Stimulated activated memory B cell treated with anti-CD40 and anti-IgM and Interleukin-4, amounts not matched to agents 10 μg/mL and 1 μg/mL and 100 μg/mL, for 72 hours (primary cell): ENCODE results near the gene PRSS56.

Experiments used
- ATAC-seq: fragments of 150-1000 bp; cut with Tn5 transposase; 2 replicates; pipeline ENCODE4 v1.10.0; 2021
- H3K27ac Mint-ChIP-seq: one replicate; pipeline ENCODE4 v1.8.0; 2022; ENCODE audit warnings: mild to moderate bottlenecking, mixed read lengths
- H3K27me3 Mint-ChIP-seq: one replicate; pipeline ENCODE4 v1.8.0; 2022; ENCODE audit warnings: mixed read lengths
- H3K36me3 Mint-ChIP-seq: one replicate; pipeline ENCODE4 v1.8.0; 2022; ENCODE audit warnings: mixed read lengths
- H3K4me1 Mint-ChIP-seq: one replicate; pipeline ENCODE4 v1.8.0; 2022; ENCODE audit warnings: mixed read lengths
- H3K4me3 Mint-ChIP-seq: one replicate; pipeline ENCODE4 v1.8.0; 2022; ENCODE audit warnings: mild to moderate bottlenecking, moderate library complexity, mixed read lengths
- H3K9me3 Mint-ChIP-seq: one replicate; pipeline ENCODE4 v1.8.0; 2022; ENCODE audit warnings: mixed read lengths

The PRSS56 gene

DNA sequence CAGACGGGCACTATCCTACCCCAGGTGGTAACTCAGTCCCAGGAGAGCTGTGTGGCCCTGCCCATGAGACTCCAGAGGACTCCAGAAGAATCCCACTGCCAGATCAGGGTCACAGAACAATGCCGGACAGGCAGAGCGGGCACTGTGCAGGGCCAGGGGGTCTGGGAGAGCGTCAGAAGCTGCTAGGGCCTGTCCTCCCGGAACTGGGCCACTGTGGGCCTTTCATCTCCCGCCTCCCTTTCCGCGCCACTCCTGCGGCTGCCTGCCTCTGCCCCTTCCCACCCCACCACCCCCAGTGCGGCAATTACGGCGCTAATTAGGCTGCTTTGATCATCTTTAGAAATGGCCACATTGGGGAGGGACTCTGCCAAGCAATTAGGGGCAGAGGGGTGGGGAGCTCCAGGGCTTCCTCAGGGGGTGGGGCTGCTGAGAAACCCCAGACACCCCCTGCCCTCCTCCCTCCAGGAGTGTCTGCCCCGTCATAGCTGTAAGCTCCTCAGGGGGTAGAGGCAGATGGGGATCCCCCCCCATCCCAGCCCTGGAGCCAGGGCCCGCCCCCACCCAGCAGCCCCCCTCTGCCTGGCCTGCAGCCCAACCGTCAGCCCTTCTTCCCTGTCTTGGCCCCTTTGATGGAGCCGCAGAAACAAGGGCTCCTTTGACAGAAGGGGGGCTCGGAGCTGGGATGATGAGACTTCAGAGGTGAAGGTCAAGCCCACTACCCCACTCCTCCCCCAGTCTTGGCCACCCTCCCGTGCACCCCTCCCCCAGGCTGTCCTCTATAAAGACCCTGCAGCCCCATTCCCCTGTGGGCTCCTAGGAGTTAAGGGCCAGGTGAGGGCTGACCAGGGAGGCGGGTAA lies at the start of gene PRSS56:
PRSS56 (plus strand) TSS at position 808 of the 858 bp plus-strand sequence. CDS start 211 bp downstream, outside the sequence.
- peaks cover 73% of the 10 kb centered on the region for H3K27me3 Mint-ChIP-seq
- H3K4me1 Mint-ChIP-seq = peaks cover 26% of the 10 kb centered on the region
- H3K9me3 Mint-ChIP-seq = no peaks in the 10 kb centered on the region
- ATAC-seq = no peak
- no peak within 1 kb of the TSS for H3K4me3 Mint-ChIP-seq
- no peak within 1 kb of the TSS for H3K27ac Mint-ChIP-seq
- H3K36me3 Mint-ChIP-seq = no peaks in the 10 kb centered on the region

DNA sequence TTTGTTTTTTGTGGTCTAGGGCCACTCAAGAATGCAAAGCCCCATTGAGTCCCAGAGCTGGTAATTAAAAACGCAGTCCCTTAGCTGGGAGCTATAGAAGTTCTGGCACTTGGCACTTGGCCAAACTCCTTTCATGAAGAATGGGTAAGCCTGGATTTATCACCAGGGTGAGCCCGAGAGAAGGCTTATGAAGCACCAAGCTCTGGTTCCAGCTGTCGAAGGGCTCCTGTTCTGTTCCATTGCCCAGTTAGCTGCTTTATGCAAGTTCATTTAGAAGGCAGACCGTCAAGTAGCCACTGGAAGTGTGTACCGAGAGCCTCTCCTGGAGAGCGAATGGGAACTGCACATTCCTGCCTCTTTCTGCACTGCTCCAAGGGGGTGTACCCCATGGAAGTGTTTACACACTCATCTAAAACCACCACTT lies 46.7 kb upstream of the PRSS56 start:
- ATAC-seq = no peak
- peaks cover 16% of the 10 kb centered on the region for H3K9me3 Mint-ChIP-seq
- peaks cover 68% of the 10 kb centered on the region for H3K27me3 Mint-ChIP-seq
- H3K27ac Mint-ChIP-seq = no peak overlapping the region
- peaks cover 8% of the 10 kb centered on the region for H3K36me3 Mint-ChIP-seq
- no peaks in the 10 kb centered on the region for H3K4me1 Mint-ChIP-seq
- H3K4me3 Mint-ChIP-seq = no peak overlapping the region

DNA sequence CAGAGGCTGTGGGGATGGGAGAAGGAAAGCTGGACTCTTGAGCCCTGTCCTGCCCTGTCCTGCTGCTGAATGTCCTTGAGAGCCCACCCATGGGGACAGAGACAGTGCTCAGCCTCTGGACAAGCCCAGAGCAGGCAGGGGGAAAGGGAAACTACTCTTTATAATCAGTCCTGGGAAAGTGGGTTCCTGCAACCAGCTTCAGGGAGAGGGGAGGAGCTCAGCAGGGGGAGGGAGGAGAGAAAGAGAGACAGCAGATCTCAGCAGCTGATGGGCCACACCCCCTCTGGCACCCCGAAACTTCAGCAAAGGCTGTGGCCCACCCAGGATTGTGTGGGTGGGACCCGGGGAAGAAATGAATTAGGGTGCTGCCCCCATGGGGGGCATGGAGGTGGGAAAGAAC lies 44.1 kb upstream of the PRSS56 start:
- H3K36me3 Mint-ChIP-seq = peaks cover 8% of the 10 kb centered on the region
- no peak overlapping the region for H3K27ac Mint-ChIP-seq
- no peaks in the 10 kb centered on the region for H3K4me1 Mint-ChIP-seq
- H3K27me3 Mint-ChIP-seq = peaks cover 84% of the 10 kb centered on the region
- H3K4me3 Mint-ChIP-seq = no peak overlapping the region
- peaks cover 16% of the 10 kb centered on the region for H3K9me3 Mint-ChIP-seq
- no peak for ATAC-seq

DNA sequence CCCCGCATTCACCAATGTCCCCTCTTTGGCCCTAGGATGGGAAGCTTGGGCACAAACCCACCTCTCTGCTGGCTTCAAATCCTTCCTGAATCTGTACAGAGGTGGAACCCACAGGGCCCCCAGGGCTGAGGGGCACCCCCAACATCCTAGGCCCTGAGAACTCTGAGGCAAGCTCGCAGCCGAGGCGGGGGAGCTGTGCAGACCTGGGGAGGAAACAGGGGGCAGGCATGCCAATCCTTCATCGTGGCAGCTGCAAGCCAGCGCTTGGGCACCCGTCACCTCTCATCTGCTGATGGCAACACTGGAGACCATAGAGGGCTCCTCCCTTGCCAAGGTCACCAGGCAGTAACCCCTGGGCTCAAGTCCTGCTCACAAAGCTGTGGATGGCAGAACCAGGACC lies 43.4 kb upstream of the PRSS56 start:
- H3K27me3 Mint-ChIP-seq = peaks cover 84% of the 10 kb centered on the region
- peaks cover 10% of the 10 kb centered on the region for H3K9me3 Mint-ChIP-seq
- ATAC-seq = no peak
- H3K36me3 Mint-ChIP-seq = peaks cover 8% of the 10 kb centered on the region
- no peak overlapping the region for H3K27ac Mint-ChIP-seq
- H3K4me3 Mint-ChIP-seq = no peak overlapping the region
- H3K4me1 Mint-ChIP-seq = no peaks in the 10 kb centered on the region

DNA sequence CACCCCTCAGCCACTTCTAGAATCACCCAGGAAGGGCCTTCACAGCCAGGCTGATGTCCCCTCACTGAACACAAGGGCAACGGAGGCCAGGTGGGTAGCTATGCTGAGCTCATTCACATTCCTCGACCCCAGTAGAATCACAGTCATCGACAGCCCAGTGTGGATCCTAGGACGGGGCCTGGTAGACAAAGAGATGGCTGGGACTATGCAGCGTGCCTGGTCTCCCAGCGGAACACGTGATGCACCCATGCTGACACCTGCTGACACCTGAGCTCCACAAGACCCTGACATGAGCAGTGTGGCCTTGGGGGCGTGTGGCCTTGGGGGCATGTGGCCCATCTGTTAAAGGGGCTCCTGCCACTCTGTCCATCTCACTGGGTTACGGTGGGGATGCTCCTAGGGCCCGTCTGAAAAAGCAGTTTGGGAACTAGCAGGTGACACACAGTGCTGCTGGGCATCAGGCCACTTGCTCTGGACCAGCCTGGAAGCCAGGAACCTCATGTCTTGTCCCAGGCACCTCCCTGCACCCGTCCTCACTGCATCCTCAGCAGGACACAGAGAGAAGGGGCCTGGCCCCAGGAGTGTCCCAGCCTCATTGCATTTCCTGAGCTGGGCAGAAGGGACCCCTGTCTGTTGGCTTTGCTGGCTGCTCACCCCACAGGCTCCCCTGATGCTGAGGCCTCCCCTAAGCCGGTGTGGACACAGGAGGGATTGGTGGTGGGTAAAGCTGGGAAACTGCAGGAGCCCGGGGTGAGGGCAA lies 42.3 kb upstream of the PRSS56 start:
- no peaks in the 10 kb centered on the region for H3K4me1 Mint-ChIP-seq
- no peak for ATAC-seq
- H3K9me3 Mint-ChIP-seq = peaks cover under 1% of the 10 kb centered on the region
- peaks cover 2% of the 10 kb centered on the region for H3K36me3 Mint-ChIP-seq
- no peak overlapping the region for H3K4me3 Mint-ChIP-seq
- no peak overlapping the region for H3K27ac Mint-ChIP-seq
- H3K27me3 Mint-ChIP-seq = peaks cover 83% of the 10 kb centered on the region

DNA sequence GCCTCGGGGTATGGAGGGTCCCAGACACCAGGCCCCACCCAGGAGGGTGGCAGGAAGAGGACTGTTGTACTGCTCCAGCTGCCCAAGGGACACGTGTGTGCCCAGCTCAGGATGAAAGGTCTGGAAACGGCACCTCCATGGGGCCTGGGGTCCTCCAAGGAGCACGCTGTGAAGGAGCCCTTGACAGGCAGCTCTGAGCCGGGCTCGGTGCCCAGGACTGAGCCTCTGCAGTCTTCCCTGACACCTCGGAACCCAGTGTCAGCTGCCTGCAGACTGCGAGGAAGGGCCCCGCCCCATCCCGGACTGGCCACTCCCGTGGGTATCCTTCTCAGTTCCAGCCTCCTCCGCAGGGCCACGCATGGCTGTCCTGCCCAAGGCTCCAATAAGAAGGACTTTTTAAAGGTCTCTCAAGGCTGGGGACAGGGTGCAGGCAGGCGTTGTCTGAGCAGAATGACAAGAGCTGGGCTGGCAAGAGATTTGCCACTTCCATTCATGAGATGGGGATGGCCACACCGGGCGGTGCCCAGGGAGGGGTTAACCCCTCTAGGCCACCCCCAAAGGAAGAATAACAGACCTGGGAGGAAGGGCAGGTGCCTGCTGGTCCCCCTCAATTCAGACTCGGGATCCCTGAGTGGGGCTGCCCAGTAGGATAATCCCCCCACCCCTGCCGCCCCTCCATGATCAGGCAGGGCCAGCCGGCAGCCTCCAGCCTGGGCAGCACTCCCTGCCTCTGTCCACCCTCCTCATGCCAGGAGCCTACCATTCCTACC lies 41.4 kb upstream of the PRSS56 start:
- H3K36me3 Mint-ChIP-seq = no peaks in the 10 kb centered on the region
- H3K9me3 Mint-ChIP-seq = no peaks in the 10 kb centered on the region
- H3K27me3 Mint-ChIP-seq = peaks cover 86% of the 10 kb centered on the region
- no peaks in the 10 kb centered on the region for H3K4me1 Mint-ChIP-seq
- H3K27ac Mint-ChIP-seq = no peak overlapping the region
- H3K4me3 Mint-ChIP-seq = no peak overlapping the region
- no peak for ATAC-seq

DNA sequence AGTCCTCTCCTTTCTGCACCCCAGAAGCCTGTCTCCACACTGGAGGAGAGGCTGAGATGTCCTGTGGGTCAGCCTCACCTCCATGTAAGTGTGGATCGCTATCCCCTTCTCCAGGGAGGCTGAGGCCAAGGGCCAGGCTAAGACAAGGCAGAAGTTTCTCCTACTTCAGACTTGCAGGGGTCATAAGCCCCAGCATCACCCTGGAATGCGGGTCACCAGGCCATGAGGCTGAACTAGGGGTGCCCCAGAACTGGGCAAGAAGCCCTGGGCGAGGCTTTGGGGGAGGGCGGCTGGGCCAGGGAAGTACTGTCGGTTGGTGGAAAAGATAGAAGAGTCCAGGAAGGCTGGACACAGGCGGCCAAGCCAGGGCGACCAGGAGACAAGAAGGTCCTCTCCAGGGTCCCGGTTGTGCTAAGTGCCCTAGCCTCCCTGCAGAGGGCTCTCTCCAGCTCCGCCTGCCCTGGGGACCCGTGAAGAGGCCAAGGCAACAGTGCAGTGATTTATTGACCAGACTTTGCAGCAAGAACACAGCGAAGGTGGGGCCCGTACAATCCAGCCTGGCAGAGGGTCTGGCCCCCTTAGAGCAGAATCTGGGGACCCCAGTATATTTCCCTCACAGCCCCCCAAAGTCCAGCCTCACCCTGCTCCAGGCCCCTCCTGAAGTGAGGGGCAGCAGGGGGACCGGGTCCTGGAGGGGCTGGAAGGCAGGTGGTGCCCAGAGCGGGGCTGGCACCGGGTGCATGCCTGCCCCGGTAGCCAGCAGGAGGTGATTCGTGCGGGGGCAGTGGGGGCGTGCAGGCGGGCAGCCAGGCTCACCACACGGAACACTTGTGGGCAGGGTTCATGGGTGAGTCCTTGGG lies 40.6 kb upstream of the PRSS56 start:
- Mint-ChIP-seq H3K4me3 (no peak overlapping the region), H3K27me3 (peaks cover 89% of the 10 kb centered on the region), H3K9me3 (no peaks in the 10 kb centered on the region), H3K4me1 (no peaks in the 10 kb centered on the region), H3K36me3 (no peaks in the 10 kb centered on the region), H3K27ac (no peak overlapping the region)
- no peak for ATAC-seq

DNA sequence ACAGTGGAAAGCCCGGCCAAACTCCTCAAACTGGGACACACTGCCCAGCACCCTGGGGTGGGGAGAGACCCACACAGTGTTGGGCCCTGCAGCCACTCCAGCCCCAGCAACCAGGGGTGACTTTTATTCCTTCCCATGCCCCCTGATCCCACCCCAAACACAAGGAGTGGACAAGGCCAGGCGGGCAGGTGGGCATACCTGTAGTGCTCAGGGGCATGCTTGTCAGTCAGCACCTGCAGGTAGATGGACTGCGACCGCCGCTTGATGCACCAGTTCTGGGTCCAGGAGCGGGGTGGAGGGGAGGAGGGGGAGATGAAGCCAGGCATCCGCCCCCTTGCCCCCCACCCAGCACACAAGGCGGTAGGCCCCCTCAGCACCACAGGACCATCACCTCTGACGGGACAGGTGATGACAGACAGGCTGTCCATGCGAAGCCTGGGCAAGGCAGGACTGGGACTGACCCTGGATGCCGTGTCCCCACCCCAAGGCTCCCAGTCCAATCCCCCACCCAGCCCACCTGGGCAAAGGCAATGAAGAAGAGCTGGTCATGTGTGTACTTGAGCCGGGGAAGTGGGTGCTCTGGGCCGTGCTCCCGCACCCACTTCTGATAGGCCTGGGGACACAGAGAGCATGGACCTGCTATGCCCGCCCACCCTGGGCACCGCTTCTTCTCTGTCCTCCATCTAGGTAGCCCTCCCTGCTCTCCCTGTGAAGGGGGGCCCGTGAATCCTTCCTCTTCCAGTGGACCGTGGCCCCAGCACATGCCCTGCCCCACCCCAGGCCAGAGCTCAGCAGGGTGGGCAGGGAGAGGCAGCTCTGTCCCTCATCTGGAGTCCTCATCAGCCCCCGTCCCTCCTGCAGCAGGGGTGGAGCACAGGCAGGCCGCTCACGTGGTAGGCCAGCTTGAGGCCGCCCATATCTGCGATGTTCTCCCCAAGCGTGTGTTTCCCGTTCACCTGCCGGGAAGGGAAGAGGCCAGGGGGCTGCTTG lies 39.7 kb upstream of the PRSS56 start:
- ATAC-seq = no peak
- Mint-ChIP-seq H3K36me3 (no peaks in the 10 kb centered on the region), H3K27ac (no peak overlapping the region), H3K4me1 (peaks cover 5% of the 10 kb centered on the region), H3K27me3 (peaks cover 89% of the 10 kb centered on the region), H3K4me3 (no peak overlapping the region), H3K9me3 (no peaks in the 10 kb centered on the region)

DNA sequence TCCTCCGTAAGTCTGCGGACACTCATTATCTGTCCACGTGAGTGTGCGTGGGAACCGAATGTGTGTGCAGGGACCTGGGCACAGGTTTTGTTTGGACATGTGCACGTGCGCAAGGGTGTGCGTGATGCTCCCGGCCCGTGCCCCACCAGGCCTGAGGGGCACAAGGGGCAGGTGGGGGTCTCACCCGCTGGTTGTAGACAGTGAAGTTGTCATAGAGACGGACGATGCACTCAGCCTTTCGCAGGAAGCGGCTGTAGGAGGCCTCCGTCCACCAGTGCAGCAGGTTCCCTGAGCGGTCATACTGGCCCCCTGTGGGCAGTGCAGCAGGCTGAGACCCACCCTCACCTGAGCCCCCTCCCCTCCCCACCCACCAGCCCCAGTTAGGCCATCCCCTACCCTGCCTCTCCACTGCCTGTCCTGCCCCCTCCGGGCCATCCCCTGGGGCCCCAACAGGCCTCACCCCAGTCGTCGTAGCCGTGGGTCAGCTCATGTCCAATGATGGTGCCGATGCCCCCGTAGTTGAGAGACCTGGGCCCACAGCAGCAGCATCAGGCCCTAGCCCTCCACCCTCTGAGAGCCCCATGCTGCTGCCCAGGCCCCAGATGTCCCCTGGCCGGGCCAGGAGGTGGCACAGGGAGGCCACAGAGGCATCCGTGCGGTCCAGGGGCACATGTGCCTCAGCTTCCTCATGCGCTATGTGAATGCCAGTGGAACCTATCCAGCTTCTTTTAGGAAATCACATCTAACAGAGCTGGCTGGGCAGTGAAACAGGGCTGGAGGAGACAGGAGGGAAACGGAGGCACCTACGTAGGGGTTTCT lies 38.7 kb upstream of the PRSS56 start:
- no peak overlapping the region for H3K4me3 Mint-ChIP-seq
- no peaks in the 10 kb centered on the region for H3K36me3 Mint-ChIP-seq
- no peaks in the 10 kb centered on the region for H3K9me3 Mint-ChIP-seq
- H3K27ac Mint-ChIP-seq = no peak overlapping the region
- ATAC-seq = no peak
- peaks cover 8% of the 10 kb centered on the region for H3K4me1 Mint-ChIP-seq
- peaks cover 83% of the 10 kb centered on the region for H3K27me3 Mint-ChIP-seq

DNA sequence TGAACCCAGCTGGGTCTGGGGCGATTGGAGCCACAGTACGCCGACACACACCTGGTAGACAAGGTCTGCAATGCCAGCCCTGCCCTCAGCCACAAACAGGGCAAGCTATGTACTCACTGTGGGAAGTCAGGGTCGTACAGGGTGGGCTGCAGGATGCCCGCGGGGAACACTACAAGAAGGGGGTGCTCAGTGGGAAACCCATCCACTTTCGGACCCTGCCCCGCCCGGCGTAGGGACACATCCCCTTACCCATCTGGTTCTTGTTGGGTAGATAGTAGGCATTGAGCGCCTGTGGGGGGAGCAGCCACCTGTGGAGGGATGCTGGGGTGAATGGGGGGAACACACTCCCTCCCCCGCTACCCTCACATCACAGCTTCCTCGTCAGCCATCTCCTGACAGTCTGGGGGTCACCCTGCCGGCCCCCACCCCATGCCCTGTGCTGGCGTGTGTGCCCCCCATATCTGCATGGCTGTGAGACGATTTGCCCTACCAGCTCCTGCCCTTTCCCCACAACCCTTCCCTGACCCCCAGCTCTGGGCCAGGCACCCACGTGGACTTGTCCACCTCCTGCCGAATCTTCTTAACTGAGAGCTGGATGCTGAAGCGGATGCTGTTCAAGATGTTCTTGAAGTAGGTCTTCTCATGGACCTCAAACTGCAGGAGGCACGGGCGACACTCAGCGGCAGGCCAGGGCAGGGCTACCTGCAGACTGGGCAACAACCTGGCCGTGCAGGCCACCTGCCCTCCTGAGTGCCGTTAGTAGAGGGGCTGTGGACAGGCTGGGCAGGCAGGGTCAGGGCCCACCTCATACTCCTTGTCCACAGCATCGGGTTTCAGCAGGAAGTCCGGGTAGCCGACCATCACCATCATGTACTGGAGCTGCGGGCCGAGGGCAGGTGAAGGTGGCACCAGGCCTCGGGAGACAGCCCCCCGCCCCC lies 37.6 kb upstream of the PRSS56 start:
- Mint-ChIP-seq H3K27ac (no peak overlapping the region), H3K4me3 (no peak overlapping the region), H3K27me3 (peaks cover 74% of the 10 kb centered on the region), H3K4me1 (peaks cover 8% of the 10 kb centered on the region), H3K36me3 (no peaks in the 10 kb centered on the region), H3K9me3 (no peaks in the 10 kb centered on the region)
- no peak for ATAC-seq

DNA sequence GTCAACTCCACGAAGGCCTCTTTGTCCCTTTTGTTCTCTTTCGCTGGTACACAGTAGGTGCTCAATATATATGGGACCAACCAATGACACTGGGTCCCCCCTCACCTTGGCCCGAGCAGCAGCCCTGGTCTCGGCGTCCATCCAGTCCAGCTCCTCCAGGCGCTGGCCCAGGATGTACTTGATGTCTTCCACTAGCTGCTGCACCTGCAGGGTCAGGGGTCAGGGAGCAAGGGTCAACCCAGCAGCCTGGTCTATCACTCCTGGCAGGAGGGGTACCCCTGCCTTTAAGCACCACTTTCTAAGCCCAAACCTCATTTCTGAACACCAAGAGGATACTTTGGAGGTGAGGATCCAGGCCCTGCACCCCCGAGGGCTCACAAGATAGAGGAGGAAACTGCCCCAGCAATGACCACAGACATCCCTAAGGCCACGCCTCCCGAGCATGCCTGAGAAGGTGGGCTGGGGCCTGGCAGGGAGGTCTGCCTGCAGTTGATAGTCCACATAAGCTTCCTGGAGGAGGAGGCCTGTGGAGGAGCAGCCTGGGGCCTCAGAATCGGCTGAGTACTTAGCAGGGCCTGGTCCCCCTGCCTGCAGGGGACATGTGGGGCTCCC lies 36.8 kb upstream of the PRSS56 start:
- Mint-ChIP-seq H3K9me3 (no peaks in the 10 kb centered on the region), H3K27ac (no peak overlapping the region), H3K27me3 (peaks cover 72% of the 10 kb centered on the region), H3K4me3 (no peak overlapping the region), H3K4me1 (peaks cover 8% of the 10 kb centered on the region), H3K36me3 (no peaks in the 10 kb centered on the region)
- no peak for ATAC-seq
